NB4 (cell line): ENCODE data around the gene CENPB.

Experiments used
- DNase-seq: peaks from one replicate; pipeline ENCODE4 v3.0.0; 2010; ENCODE audit warnings: low read depth
- H3K4me3 ChIP-seq: one replicate; pipeline ENCODE4 v1.5.1; 2011; ENCODE audit warnings: mild to moderate bottlenecking, low read depth, low read length, moderate library complexity
- CTCF ChIP-seq: IDR thresholded peaks from one replicate; pipeline ENCODE4 v1.5.1; 2012; ENCODE audit warnings: low read depth, low read length
- MYC ChIP-seq: IDR thresholded peaks from 2 replicates; pipeline ENCODE4 v1.6.1; 2011; ENCODE audit warnings: low read depth, low read length
- POLR2A ChIP-seq: IDR thresholded peaks from 2 replicates; pipeline ENCODE4 v1.6.1; 2011; ENCODE audit warnings: mild to moderate bottlenecking; ENCODE audit not compliant: insufficient read length; ENCODE audit errors: extremely low read depth
- TF ChIP-seq, protein P1 (sequence below): IDR thresholded peaks from 2 replicates; pipeline ENCODE4 v1.6.1; 2011; ENCODE audit warnings: low read depth, low read length

Gene CENPB

GRCh38 chr20:3787324-3788014 is 929 bp upstream of the CENPB start:
- peak overlapping the region; percentile 58 for H3K4me3 ChIP-seq
- DNase-seq: peak; percentile 23
- TF ChIP-seq, protein P1, sequence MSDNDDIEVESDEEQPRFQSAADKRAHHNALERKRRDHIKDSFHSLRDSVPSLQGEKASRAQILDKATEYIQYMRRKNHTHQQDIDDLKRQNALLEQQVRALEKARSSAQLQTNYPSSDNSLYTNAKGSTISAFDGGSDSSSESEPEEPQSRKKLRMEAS: no peak
- TF ChIP-seq MYC: no peak
- no peak for TF ChIP-seq POLR2A
- TF ChIP-seq CTCF: no peak

DNA sequence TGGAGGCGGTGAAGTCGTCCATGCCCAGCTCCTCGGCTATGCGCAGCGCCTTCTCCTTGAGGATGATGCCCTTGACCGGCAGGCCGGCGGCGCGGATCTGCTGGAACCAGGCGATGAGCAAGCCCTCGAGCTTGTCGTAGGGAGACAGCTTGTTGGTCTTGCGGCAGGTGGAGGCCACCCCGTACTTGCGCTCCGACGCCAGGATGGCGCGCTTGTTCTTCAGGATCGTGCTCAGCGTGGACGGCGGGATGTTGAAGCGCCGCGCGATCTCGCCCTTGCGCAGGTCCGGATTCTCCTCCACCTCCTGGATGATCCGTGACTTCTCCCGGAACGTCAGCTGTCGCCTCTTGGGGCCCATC is 435 bp downstream of the CENPB start:
- DNase-seq: peak; percentile 76
- TF ChIP-seq POLR2A: peak; percentile 3
- no peak for TF ChIP-seq CTCF
- peak overlapping the region; percentile 83 for H3K4me3 ChIP-seq

DNA sequence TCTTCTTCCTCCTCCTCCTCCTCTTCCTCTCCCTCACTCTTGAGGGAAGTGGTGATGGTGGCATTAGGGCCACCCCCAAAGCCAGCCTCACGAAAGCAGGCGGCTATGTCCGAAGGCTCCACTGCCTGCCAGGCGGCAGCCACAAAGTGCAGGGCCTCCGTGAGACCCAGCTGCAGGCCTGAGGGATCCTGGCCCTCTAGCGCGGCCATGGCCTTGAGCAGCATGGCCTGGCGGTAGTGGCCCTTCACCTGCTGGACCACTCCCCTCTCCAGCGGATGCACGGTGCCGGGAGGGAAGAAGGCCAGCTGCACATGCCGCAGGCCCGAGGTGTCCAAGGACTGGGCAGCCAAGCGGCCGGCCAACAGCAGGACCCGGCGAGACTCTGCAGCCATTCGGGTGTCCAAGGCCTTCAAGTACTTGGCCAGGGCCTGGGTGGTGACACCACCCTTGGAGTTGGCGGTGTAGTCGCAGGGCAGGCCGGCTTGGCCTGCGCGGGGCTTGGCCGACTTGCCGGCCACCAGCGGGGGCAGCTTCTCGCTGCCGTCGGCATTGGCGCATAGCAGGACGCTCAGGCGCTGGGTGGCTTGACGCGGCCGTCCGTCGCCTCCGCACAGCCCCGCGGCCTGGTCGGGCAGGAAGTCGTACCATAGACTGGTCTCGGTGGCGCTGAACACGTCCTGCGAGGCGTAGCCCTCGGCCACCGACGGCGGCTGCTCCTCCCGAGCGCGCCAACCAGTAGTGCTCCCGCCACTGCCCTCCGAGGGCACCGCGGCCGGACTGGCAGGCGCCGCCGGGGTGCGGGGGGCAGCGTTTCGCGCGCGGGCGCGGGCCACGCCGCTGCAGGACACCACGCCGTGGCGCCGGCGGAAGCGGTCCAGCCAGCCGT is 1.1 kb downstream of the CENPB start:
- peak; percentile 65 for DNase-seq
- peak overlapping the region; percentile 83 for H3K4me3 ChIP-seq
- TF ChIP-seq CTCF (no peak), POLR2A (no peak), MYC (no peak)
- TF ChIP-seq, protein P1: no peak

DNA sequence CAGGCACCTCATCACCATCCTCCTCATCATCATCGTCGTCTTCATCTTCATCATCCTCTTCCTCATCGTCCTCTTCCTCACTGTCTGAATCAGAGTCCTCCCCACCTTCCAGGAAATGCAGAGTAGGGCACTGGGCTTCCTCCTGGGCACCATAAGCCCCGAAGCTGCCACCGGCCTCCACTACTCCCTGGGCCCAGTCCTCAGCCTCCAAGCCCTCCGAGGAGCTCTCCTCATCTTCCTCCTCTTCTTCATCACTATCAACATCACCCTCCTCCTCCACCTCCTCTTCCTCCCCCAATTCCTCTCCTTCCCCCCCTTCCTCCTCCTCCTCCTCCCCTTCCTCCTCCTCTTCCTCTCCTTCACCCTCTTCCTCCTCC is 1.7 kb downstream of the CENPB start:
- DNase-seq: no peak
- TF ChIP-seq, protein P1: no peak
- TF ChIP-seq MYC (no peak), POLR2A (no peak), CTCF (no peak)
- H3K4me3 ChIP-seq: peak overlapping the region; percentile 83

DNA sequence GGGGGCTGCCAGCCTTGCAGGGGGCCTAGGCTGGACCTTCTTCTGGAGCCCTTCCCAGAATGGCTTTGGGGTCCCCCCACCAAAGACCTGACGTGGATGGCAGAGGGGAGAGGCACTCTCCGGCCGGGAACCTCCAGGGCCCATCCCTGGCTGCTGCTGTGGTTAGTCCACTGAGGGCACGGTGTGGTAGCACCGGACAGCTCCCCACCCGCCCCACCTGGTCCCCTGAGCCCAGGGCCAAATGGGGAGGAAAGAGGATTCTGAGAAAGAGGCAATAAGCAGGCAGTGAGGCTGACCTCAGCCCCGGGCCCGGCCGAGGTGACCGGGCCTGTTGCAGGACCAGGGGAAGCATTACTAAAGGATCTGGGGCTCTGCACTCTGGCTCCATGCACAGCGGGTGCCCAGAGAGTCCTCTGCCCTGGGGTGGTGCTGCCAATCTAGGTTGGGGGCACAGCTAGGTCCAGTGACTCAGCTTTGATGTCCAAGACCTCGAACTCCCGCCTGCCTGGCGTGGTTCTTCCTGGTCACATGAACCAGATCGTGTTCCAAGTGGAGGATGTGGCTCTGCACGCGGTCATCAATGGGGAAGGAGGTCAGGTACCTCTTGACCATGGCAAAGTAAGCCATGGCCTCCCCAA is 2.2 kb downstream of the CENPB start:
- no peak overlapping the region for H3K4me3 ChIP-seq
- TF ChIP-seq POLR2A (no peak), CTCF (no peak)
- DNase-seq: no peak
